Left lung (tissue), 10 donors: ENCODE measurements around the gene CD28. TPM values are rescaled to one million over a fixed set of nuclear protein-coding genes. Genes with fewer than 3 reads are reported as not detected.
"Not testable (repeated sequence)": the region's sequence is repeated elsewhere in the genome, so short reads cannot be mapped to it uniquely, and the experiment has no call there.

Experiments used
- ATAC-seq: fragments of 200-7000 bp; cut with Tn5 transposase; one replicate; pipeline ENCODE4 v1.9.1; 2020; ENCODE audit warnings: moderate library complexity
- DNase-seq, 4 donors: peaks; one replicate each; pipeline ENCODE4 v3.0.0-alpha.2; 2013 to 2020
- H3K27ac ChIP-seq, 2 donors: fragments of 200-600 bp; sonication (generic) in 1 of 2; one replicate each; pipeline versions ENCODE4 v1.5.0 to v1.8.0; 2020 to 2021
- H3K27me3 ChIP-seq, 2 donors: fragments of 200-600 bp; sonication (generic) in 1 of 2; one replicate each; pipeline versions ENCODE4 v1.5.0 to v1.8.0; 2020 to 2021
- H3K36me3 ChIP-seq, 2 donors: fragments of 200-600 bp; sonication (generic) in 1 of 2; one replicate each; pipeline versions ENCODE4 v1.5.0 to v1.8.0; 2020 to 2021
- H3K4me1 ChIP-seq, 2 donors: fragments of 200-600 bp; one replicate each; pipeline ENCODE4 v1.8.0; 2021
- H3K4me3 ChIP-seq, 2 donors: fragments of 200-600 bp; sonication (generic) in 1 of 2; one replicate each; pipeline versions ENCODE4 v1.5.0 to v1.8.0; 2020 to 2021; ENCODE audit warnings: mild to moderate bottlenecking in 1 of 2
- H3K9me3 ChIP-seq, 2 donors: fragments of 200-600 bp; sonication (generic) in 1 of 2; one replicate each; pipeline versions ENCODE4 v1.5.0 to v1.8.0; 2020 to 2021
- intact Hi-C, 2 donors: fragments of 100-400 bp; cut with DNase I; formaldehyde crosslinking; loops; one replicate each; pipeline versions ENCODE4 v1.11.2 to v1.14.2; 2022
- polyA plus RNA-seq, 6 donors: library from polyadenylated mRNA; unstranded; fragments of 120-200 nt; gene quantifications; one replicate each; pipeline ENCODE4 v1.2.1, GENCODE V29; 2013; ENCODE audit not compliant: insufficient read length in 6 of 6
- total RNA-seq, 2 donors: library from RNA; stranded (reverse); fragmentation: NEBNext Ultra II Directional; extraction: Animal tissue kit (Norgen Biotek cat#: 25700); gene quantifications; one replicate each; pipeline ENCODE4 v1.2.1, GENCODE V29; 2021
- TF ChIP-seq, protein P1 (sequence below), 2 donors: fragments of 200-600 bp; sonication (generic) in 1 of 2; IDR thresholded peaks; one replicate each; pipeline versions ENCODE4 v1.5.0 to v1.8.0; 2021; ENCODE audit warnings: antibody characterized with exemption in 2 of 2
- donor health status: DM: no; HTN: yes; CAD: no.
- donor health status: DM: no; HTN: no; CAD: no.

CD28 gene
- total and polyA plus RNA-seq, 8 donors, result 1.3 to 4.6 (median 2.4) TPM

DNA sequence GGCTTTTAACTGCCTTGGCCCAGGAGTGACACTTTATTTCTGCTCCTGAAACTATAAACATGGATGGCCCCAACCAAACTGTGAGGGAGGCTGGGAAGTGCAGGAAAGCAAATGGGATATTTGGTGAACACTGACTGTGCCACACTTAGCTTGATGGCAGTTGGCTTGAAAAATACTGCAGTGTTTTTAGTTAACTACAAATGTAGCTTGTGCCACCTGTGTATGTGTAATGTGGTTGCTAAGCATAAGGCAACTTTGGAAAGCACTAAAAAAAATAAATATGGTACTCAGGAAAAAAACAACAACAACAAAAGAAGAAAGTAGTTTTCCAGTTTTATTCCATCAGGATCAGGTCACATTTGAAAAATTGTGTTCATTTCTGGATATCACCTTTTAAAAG, 73.8 kb downstream of the CD28 start:
- no peaks in the 10 kb centered on the region for H3K27me3 ChIP-seq
- no peak for DNase-seq
- no peaks in the 10 kb centered on the region for H3K9me3 ChIP-seq
- no peak for ATAC-seq
- TF ChIP-seq, protein P1, sequence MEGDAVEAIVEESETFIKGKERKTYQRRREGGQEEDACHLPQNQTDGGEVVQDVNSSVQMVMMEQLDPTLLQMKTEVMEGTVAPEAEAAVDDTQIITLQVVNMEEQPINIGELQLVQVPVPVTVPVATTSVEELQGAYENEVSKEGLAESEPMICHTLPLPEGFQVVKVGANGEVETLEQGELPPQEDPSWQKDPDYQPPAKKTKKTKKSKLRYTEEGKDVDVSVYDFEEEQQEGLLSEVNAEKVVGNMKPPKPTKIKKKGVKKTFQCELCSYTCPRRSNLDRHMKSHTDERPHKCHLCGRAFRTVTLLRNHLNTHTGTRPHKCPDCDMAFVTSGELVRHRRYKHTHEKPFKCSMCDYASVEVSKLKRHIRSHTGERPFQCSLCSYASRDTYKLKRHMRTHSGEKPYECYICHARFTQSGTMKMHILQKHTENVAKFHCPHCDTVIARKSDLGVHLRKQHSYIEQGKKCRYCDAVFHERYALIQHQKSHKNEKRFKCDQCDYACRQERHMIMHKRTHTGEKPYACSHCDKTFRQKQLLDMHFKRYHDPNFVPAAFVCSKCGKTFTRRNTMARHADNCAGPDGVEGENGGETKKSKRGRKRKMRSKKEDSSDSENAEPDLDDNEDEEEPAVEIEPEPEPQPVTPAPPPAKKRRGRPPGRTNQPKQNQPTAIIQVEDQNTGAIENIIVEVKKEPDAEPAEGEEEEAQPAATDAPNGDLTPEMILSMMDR (IDR thresholded peaks at IDR 0.05), result no peak
- peaks cover 10 to 21% of the 10 kb centered on the region in 2 donors for H3K4me1 ChIP-seq
- H3K36me3 ChIP-seq, result no peaks in the 10 kb centered on the region
- no peak overlapping the region for H3K27ac ChIP-seq
- no peak overlapping the region for H3K4me3 ChIP-seq
- intact Hi-C loops, result no loop called here

DNA sequence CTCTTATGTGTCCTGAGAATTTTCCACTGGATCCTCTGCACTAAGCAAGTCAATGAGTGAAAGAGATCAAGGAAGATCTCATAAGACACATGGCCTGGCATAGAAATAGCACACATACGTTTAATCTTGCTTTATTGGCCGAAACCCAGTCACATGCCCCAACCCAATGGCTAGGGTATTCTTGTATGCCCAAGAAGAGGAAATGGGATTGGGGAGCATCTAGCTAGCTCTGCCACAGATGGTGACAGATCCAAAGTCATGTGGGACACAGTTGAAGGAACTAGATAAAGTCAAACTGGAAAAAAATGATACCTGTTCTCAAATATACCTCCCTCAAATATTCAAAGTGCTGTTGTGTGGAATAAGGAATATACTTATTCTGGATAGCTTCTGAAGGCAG, 74.7 kb downstream of the CD28 start:
- DNase-seq, result no peak
- Histone ChIP-seq H3K4me1 (peaks cover 13 to 28% of the 10 kb centered on the region in 2 donors), H3K27ac (no peak overlapping the region), H3K4me3 (no peak overlapping the region), H3K36me3 (no peaks in the 10 kb centered on the region), H3K9me3 (no peaks in the 10 kb centered on the region), H3K27me3 (no peaks in the 10 kb centered on the region)
- ATAC-seq, result no peak
- intact Hi-C loops, result no loop called here
- TF ChIP-seq, protein P1 (IDR thresholded peaks at IDR 0.05), result no peak

DNA sequence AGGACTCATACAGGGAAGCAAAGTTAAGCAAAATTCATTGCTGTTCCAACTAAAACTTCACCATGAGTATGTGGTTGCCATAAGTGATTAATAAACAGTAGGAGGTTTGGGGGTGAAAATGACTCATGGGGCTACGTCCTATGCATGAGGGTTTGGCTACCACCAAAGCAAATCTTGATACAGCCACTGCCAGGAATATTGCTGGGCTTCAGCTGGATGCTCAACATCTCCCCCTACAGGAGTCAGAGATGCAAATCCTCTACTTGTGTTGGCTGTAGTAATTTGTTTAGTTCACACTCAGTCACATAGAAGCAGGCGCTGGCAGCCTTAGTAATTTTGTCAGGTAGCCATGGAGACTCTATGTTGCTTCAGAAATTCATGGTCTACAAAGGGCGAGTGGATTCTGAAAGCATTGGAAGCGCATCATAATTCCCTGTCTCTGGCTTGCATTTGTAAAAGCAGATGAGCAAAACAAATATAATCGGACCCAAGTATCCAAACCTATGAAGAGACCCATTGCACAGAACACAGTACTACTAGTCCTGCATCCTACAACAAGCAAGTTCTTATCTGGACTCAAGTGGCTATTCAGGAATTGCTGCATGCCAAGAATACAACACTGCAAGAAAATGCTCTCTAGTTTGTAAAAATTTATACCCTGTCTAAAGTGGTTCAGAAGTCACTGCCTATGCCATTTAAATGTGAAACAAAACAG, 76.0 kb downstream of the CD28 start:
- TF ChIP-seq, protein P1 (IDR thresholded peaks at IDR 0.05), result peak; percentile 60 to 74
- Histone ChIP-seq H3K36me3 (no peaks in the 10 kb centered on the region), H3K4me3 (no peak overlapping the region), H3K27ac (peak overlapping the region in 1 of 2 donors; percentile 58), H3K9me3 (no peaks in the 10 kb centered on the region), H3K27me3 (no peaks in the 10 kb centered on the region), H3K4me1 (peaks cover 23 to 39% of the 10 kb centered on the region in 2 donors)
- ATAC-seq (peak; percentile 87), DNase-seq (peak in 2 of 4 donors; percentile 56 to 60)
- intact Hi-C loops, result no loop called here

DNA sequence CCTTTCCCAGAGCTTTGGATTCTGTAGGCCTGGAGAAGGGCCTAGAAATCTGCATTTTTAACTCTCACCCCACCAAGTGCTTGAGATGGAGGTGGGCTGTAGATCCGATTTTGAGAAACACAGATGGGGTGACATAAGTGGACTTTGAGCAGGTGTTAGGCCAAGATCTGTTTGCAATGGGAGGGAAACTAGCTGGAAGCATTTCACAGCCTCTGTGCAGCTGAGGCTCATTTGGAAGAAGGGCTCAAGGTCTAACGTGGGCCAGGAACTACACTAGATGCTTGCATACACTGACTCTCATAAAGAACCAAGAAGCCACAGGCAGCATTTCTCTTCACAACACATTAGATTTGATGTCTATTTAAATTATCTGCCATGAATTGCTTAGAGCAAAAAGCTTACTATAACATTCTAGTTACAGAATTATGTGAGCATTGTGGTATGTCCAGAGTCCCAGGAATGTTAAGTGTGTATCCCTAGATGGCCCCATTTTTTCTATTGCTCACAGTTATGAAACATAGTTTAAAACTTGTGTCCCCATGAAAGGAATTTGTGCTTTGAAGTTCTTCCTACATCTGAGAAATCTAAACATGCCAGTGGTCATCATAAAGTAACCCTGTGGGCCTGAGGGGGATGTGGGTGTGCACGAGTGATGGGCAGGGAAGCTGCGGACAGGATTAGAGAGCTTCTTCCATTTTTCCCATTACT, 77.2 kb downstream of the CD28 start:
- Histone ChIP-seq H3K27ac (peak overlapping the region; percentile 34 to 58), H3K4me1 (peaks cover 23 to 51% of the 10 kb centered on the region in 2 donors), H3K4me3 (no peak overlapping the region), H3K36me3 (no peaks in the 10 kb centered on the region), H3K27me3 (no peaks in the 10 kb centered on the region), H3K9me3 (no peaks in the 10 kb centered on the region)
- ATAC-seq (peak; percentile 25), DNase-seq (no peak)
- TF ChIP-seq, protein P1 (IDR thresholded peaks at IDR 0.05), result no peak
- intact Hi-C loops, result no loop called here

DNA sequence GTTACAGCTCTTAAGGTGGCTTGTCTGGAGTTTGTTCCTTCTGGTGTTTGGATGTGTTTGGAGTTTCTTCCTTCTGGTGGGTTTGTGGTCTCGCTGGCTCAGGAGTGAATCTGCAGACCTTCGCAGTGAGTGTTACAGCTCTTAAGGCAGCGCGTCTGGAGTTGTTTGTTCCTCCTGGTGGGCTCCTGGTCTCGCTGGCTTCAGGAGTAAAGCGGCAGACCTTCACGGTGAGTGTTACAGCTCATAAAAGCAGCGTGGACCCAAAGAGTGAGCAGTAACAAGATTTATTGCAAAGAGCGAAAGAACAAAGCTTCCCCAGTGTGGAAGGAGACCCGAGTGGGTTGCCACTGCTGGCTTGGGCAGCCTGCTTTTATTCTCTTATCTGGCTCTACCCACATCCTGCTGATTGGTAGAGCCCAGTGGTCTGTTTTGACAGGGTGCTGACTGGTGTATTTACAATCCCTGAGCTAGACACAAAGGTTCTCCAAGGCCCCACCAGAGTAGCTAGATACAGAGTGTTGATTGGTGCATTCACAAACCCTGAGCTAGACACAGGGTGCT, 78.4 kb downstream of the CD28 start:
- DNase-seq, ATAC-seq, H3K9me3 ChIP-seq, H3K36me3 ChIP-seq, H3K4me3 ChIP-seq, H3K27ac ChIP-seq, intact Hi-C loops, H3K27me3 ChIP-seq: not testable (repeated sequence)
- H3K4me1 ChIP-seq, result peaks cover 23 to 51% of the 10 kb centered on the region in 2 donors

DNA sequence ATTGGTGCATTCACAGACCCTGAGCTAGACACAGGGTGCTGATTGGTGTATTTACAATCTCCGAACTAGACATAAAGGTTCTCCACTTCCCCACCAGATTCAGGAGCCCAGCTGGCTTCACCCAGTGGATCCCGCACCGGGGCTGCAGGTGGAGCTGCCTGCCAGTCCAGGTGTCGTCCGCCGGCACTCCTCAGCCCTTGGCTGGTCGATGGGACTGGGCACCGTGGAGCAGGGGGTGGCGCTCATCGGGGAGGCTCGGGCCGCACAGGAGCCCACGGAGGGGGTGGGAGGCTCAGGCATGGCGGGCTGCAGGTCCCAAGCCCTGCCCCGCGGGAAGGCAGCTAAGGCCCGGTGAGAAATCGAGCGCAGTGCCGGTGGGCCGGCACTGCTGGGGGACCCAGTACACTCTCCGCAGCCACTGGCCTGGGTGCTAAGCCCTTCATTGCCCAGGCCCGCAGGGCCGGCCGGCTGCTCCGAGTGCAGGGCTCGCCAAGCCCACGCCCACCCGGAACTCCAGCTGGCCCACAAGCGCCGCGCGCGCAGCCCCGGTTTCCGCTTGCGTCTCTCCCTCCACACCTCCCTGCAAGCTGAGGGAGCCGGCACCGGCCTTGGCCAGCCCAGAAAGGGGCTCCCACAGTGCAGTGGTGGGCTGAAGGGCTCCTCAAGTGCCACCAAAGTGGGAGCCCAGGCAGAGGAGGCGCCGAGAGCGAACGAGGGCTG, 79.1 kb downstream of the CD28 start:
- intact Hi-C loops, ATAC-seq, H3K27me3 ChIP-seq, H3K9me3 ChIP-seq, H3K36me3 ChIP-seq, H3K4me3 ChIP-seq: not testable (repeated sequence)
- peak in 1 of 4 donors; percentile 68 for DNase-seq
- Histone ChIP-seq H3K27ac (peak overlapping the region; percentile 60 to 67), H3K4me1 (peaks cover 23 to 51% of the 10 kb centered on the region in 2 donors)
